ENCODE results near the gene VASN. TPM values are rescaled to one million over a fixed set of nuclear protein-coding genes. Genes with fewer than 3 reads are reported as not detected.
"Not testable (repeated sequence)": the region's sequence is repeated elsewhere in the genome, so short reads cannot be mapped to it uniquely, and the experiment has no call there.

The VASN gene
- total RNA-seq, 1 experiment from 2014 or later, result 22.1 TPM

DNA sequence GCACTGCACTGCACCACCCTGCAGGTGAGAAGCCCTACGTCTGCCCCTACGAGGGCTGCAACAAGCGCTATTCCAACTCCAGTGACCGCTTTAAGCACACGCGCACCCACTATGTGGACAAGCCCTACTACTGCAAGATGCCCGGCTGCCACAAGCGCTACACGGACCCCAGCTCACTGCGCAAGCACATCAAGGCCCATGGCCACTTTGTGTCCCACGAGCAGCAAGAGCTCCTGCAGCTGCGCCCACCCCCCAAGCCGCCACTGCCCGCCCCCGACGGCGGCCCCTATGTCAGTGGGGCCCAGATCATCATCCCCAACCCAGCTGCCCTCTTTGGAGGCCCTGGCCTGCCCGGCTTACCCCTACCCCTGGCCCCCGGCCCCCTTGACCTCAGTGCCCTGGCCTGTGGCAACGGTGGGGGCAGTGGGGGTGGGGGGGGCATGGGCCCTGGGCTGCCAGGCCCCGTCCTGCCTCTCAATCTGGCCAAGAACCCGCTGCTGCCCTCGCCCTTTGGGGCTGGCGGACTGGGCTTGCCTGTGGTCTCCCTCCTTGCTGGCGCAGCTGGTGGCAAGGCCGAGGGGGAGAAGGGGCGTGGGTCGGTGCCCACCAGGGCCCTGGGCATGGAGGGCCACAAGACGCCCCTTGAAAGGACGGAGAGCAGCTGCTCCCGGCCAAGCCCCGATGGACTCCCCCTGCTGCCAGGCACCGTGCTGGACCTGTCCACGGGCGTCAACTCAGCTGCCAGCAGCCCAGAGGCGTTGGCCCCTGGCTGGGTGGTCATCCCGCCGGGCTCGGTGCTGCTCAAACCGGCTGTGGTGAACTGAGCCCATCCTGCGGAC is 34.7 kb upstream of the VASN start:
- DNase-seq (ENCODE audit: low read depth), result no peak

- no peak for DNase-seq (ENCODE audit: low read depth)
Measured at GRCh38 chr16:4337540-4338088, 34.0 kb upstream of the VASN start.

- DNase-seq (ENCODE audit: low read depth), result no peak
Measured at GRCh38 chr16:4338125-4338582, 33.5 kb upstream of the VASN start.

- DNase-seq (ENCODE audit: low read depth), result no peak
Measured at GRCh38 chr16:4338712-4339299, 32.8 kb upstream of the VASN start.

- DNase-seq (ENCODE audit: low read depth), result no peak
Measured at GRCh38 chr16:4339455-4339854, 32.2 kb upstream of the VASN start.

DNA sequence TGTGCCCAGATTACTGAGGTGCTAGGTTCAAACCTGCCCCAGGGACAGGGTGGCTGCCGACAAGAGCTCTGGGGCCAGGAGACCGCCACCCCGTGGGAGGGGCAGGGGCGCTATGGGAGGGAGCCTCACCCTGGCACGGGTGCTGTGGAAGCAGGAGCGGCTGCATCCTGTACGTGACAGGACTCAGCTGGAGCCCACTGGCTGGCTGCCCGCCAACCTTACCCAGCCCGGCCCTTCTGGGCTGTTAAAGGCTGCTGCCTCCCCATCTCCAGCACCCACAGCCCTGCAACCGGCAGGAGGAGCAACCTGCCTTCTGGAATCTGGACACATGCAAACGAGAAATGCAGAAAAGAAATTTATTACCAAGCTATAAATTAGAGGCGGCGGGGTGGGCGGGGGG is 31.7 kb upstream of the VASN start:
- DNase-seq (ENCODE audit: low read depth), result no peak

- no peak for DNase-seq (ENCODE audit: low read depth)
Measured at GRCh38 chr16:4340443-4340842, 31.2 kb upstream of the VASN start.

DNA sequence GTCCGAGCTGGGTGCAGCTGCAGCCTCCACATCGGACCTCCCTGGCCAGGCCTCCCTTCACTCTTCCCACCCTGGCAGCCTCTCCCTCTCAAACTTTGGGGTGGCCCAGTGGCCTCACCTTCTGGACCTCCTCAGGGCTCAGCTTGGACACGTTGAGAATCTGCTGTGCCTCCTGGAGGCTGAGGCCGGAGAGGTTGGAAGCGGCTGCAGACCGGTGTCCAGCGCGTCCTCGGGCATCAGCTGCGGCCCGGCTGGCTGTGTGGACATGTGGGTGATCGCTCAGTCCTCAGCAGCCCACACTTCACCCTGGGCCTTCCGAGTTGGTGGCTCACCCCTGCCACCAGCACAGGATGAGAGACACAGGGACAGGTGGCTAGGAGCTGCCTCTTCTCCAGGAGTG is 30.4 kb upstream of the VASN start:
- DNase-seq (ENCODE audit: low read depth), result no peak

DNA sequence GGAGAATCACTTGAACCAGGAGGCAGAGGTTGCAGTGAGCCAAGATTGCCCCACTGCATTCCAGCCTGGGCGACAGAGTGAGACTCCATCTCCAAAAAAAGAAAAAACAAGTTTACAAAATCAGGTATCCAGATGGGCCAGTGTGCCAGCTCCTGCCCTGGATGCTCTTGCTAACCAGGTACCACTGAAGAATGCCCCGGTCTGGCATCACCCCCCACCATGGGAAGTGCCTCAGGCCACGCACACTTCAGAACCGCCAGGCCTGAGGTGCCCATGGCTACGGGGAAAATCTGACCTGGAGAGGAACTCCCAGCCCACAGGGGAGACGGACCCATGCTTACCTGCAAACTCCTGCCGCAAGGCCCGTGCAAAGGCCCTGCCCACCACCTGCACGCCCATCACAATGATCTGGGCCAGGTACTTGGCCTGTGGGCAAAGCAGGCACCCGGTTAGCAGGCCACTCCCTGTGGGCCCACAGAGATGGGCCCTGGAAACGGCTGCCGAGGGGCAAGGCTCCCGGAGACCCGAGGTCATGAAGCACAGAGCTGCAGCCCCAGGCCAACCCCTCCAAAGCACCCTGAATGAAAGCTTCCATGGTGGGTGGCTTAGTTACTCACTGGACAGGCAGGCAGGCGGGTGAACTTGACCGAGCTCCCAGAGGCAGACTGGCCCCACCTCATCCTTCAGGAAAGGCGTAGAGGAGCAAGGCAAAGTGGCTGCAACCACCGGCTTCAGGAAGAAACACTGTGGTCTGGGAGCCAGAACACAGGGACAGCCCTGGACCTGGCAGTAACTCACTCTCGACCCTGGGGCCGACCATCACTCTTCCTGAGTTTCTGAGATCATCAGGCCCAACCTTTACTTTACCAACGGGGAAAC is 28.5 kb upstream of the VASN start:
- no peak for DNase-seq (ENCODE audit: low read depth)

GRCh38 chr16:4344300-4344982 is 27.2 kb upstream of the VASN start:
- not testable (repeated sequence) for DNase-seq (ENCODE audit: low read depth)

GRCh38 chr16:4344983-4345835 is 26.4 kb upstream of the VASN start:
- no peak for DNase-seq (ENCODE audit: low read depth)

DNA sequence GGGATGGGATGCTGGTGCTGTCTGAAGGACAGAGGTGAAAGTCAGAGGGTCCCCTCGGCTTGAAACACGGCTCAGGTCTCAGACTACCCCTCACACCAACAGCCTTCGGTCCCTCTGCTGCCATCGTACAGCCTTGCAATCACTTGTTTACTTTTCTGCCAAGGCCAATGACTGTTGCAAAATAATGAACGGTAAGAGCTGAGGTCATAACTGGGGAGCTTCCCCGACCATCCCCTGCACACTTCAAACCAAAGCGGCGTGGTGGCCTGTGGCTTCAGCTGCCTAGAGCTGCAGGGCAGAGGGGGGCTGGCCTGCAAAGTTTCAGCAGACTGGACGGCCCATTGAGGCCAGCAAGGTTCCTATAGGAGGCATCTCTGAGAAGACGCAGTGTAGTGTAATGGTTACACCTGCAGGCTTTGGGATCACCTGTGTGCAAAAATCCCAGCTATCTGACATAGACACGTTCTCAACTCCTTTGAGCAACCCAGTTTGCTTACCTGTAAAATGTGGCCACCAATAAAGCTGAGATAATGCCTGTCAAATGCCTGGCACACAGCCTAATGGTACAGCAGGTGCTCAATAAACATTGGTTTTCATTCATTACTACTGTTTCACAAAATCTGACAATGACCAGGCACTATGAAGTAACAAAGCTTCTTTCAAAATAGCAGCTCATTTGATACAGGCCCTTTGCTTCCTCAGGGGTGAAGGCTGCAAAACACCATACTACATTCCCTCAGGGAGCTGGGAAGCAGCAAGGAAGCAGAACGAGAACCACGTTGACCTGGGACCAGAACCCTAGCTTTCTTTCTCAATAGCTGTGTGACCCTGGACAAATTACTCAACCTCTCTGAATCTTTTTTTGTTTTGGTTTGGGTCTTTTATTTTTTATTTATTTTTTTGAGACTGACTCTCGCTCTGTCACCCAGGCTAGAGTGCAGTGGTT is 25.5 kb upstream of the VASN start:
- no peak for DNase-seq (ENCODE audit: low read depth)

DNA sequence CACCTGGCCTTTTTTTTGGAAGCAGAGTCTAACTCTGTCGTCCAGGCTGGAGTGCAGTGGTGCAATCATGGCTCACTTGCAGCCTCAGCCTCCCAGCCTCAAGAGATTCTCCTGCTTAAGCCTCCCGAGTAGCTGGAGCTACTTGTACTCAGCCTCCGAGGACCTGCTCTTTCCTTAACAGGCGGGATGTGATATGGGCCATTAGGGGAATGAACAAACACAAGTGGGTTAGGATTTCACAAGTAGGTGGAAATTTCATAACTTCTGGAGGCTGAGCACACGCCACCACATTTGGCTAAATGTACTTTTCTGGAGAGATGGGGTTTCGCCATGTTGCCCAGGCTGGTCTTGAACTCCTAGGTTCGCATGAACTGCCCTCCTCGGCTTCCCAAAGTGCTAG is 24.6 kb upstream of the VASN start:
- no peak for DNase-seq (ENCODE audit: low read depth)

GRCh38 chr16:4347765-4348509 is 23.7 kb upstream of the VASN start:
- DNase-seq (ENCODE audit: low read depth), result no peak

GRCh38 chr16:4349332-4349731 is 22.3 kb upstream of the VASN start:
- no peak for DNase-seq (ENCODE audit: low read depth)

GRCh38 chr16:4350365-4350786 is 21.3 kb upstream of the VASN start:
- no peak for DNase-seq (ENCODE audit: low read depth)

GRCh38 chr16:4350787-4351659 is 20.6 kb upstream of the VASN start, which contains the start of gene PAM16:
TSS of gene PAM16 (minus strand) at chr16:4351321. CDS start at chr16:4351234, 87 bp downstream.
- DNase-seq (ENCODE audit: low read depth), result peak; percentile 96
